GM21717 (cell line): ENCODE measurements around the gene SPRY1.
A peak's percentile ranks its signal among the peaks of the same experiment; 100 is the strongest.

Source experiments
- ATAC-seq: cut with Tn5 transposase; IDR thresholded peaks from one replicate; pipeline ENCODE4 v1.9.1; 2021; ENCODE audit warnings: mild to moderate bottlenecking, moderate library complexity; ENCODE audit not compliant: unreplicated experiment

SPRY1 gene

GRCh38 chr4:123408471-123409084 lies 12.0 kb downstream of the SPRY1 start:
- no peak for ATAC-seq

GRCh38 chr4:123409334-123409733 lies 12.7 kb downstream of the SPRY1 start:
- ATAC-seq, result no peak

GRCh38 chr4:123411514-123411913 lies 14.9 kb downstream of the SPRY1 start:
- no peak for ATAC-seq

GRCh38 chr4:123412091-123412505 lies 15.5 kb downstream of the SPRY1 start:
- peak; percentile 89 for ATAC-seq

- no peak for ATAC-seq
Measured at GRCh38 chr4:123412700-123413512, 16.3 kb downstream of the SPRY1 start.

- ATAC-seq, result no peak
Measured at GRCh38 chr4:123415576-123415975, 19.0 kb downstream of the SPRY1 start.

- peak; percentile 33 for ATAC-seq
Measured at GRCh38 chr4:123415977-123416376, 19.4 kb downstream of the SPRY1 start.

- ATAC-seq, result no peak
Measured at GRCh38 chr4:123417813-123418212, 21.2 kb downstream of the SPRY1 start.

- peak; percentile 87 for ATAC-seq
Measured at GRCh38 chr4:123418351-123418931, 21.8 kb downstream of the SPRY1 start.

GRCh38 chr4:123419885-123420755 lies 23.5 kb downstream of the SPRY1 start:
- no peak for ATAC-seq

GRCh38 chr4:123421227-123421936 lies 24.8 kb downstream of the SPRY1 start:
- no peak for ATAC-seq

GRCh38 chr4:123421937-123422781 lies 25.6 kb downstream of the SPRY1 start:
- ATAC-seq, result no peak

GRCh38 chr4:123423819-123424218 lies 27.2 kb downstream of the SPRY1 start:
- no peak for ATAC-seq

GRCh38 chr4:123427951-123428350 lies 31.4 kb downstream of the SPRY1 start:
- no peak for ATAC-seq

- ATAC-seq, result no peak
Measured at GRCh38 chr4:123430031-123430430, 33.4 kb downstream of the SPRY1 start.

- ATAC-seq, result no peak
Measured at GRCh38 chr4:123430501-123430900, 33.9 kb downstream of the SPRY1 start.

GRCh38 chr4:123433573-123433972 lies 37.0 kb downstream of the SPRY1 start:
- ATAC-seq, result no peak

GRCh38 chr4:123433976-123434375 lies 37.4 kb downstream of the SPRY1 start:
- ATAC-seq, result no peak

GRCh38 chr4:123435246-123436113 lies 38.9 kb downstream of the SPRY1 start:
- no peak for ATAC-seq
